ENCODE results near the gene RANBP1.
"Not testable (repeated sequence)": the region's sequence is repeated elsewhere in the genome, so short reads cannot be mapped to it uniquely, and the experiment has no call there.

The RANBP1 gene

GRCh38 chr22:20115691-20116375 lies at the start of gene RANBP1:
RANBP1 (plus strand) TSS chr22:20116104; CDS start chr22:20116185, 81 bp downstream.
- in situ Hi-C loops (cut with MboI; ENCODE audit: low sequenced_read_pairs): no loop called here

GRCh38 chr22:20066617-20067383 lies 49.1 kb upstream of the RANBP1 start:
- in situ Hi-C loops (cut with MboI; ENCODE audit: low sequenced_read_pairs): no loop called here

- in situ Hi-C loops (cut with MboI; ENCODE audit: low sequenced_read_pairs): not testable (repeated sequence)
Measured at GRCh38 chr22:20067384-20067682, 48.6 kb upstream of the RANBP1 start.

- in situ Hi-C loops (cut with MboI; ENCODE audit: low sequenced_read_pairs): no loop called here
Measured at GRCh38 chr22:20068640-20069039, 47.3 kb upstream of the RANBP1 start.

GRCh38 chr22:20069331-20070042 lies 46.4 kb upstream of the RANBP1 start:
- in situ Hi-C loops (cut with MboI; ENCODE audit: low sequenced_read_pairs): no loop called here

GRCh38 chr22:20071524-20071972 lies 44.4 kb upstream of the RANBP1 start:
- in situ Hi-C loops (cut with MboI; ENCODE audit: low sequenced_read_pairs): no loop called here

- in situ Hi-C loops (cut with MboI; ENCODE audit: low sequenced_read_pairs): no loop called here
Measured at GRCh38 chr22:20076627-20077172, 39.2 kb upstream of the RANBP1 start.

- in situ Hi-C loops (cut with MboI; ENCODE audit: low sequenced_read_pairs): no loop called here
Measured at GRCh38 chr22:20079745-20080444, 36.0 kb upstream of the RANBP1 start, which contains the start of gene DGCR8. DGCR8 (plus strand) TSS chr22:20080241; CDS start chr22:20085964, 5,723 bp downstream.

GRCh38 chr22:20080445-20080775 lies 35.5 kb upstream of the RANBP1 start:
- in situ Hi-C loops (cut with MboI; ENCODE audit: low sequenced_read_pairs): no loop called here

- in situ Hi-C loops (cut with MboI; ENCODE audit: low sequenced_read_pairs): no loop called here
Measured at GRCh38 chr22:20080776-20081654, 34.9 kb upstream of the RANBP1 start.

- in situ Hi-C loops (cut with MboI; ENCODE audit: low sequenced_read_pairs): no loop called here
Measured at GRCh38 chr22:20083157-20083890, 32.6 kb upstream of the RANBP1 start.

- in situ Hi-C loops (cut with MboI; ENCODE audit: low sequenced_read_pairs): no loop called here
Measured at GRCh38 chr22:20083891-20084546, 31.9 kb upstream of the RANBP1 start.

GRCh38 chr22:20084547-20085413 lies 31.1 kb upstream of the RANBP1 start:
- in situ Hi-C loops (cut with MboI; ENCODE audit: low sequenced_read_pairs): no loop called here

- in situ Hi-C loops (cut with MboI; ENCODE audit: low sequenced_read_pairs): no loop called here
Measured at GRCh38 chr22:20085651-20086050, 30.3 kb upstream of the RANBP1 start.

- in situ Hi-C loops (cut with MboI; ENCODE audit: low sequenced_read_pairs): no loop called here
Measured at GRCh38 chr22:20086101-20086599, 29.8 kb upstream of the RANBP1 start.

GRCh38 chr22:20086763-20087162 lies 29.1 kb upstream of the RANBP1 start:
- in situ Hi-C loops (cut with MboI; ENCODE audit: low sequenced_read_pairs): no loop called here
